ENCODE results near the gene PDE8A. TPM values are rescaled to one million over a fixed set of nuclear protein-coding genes. Genes with fewer than 3 reads are reported as not detected.

PDE8A gene
- total RNA-seq, 1 experiment from 2014 or later, result 40.0 TPM

DNA sequence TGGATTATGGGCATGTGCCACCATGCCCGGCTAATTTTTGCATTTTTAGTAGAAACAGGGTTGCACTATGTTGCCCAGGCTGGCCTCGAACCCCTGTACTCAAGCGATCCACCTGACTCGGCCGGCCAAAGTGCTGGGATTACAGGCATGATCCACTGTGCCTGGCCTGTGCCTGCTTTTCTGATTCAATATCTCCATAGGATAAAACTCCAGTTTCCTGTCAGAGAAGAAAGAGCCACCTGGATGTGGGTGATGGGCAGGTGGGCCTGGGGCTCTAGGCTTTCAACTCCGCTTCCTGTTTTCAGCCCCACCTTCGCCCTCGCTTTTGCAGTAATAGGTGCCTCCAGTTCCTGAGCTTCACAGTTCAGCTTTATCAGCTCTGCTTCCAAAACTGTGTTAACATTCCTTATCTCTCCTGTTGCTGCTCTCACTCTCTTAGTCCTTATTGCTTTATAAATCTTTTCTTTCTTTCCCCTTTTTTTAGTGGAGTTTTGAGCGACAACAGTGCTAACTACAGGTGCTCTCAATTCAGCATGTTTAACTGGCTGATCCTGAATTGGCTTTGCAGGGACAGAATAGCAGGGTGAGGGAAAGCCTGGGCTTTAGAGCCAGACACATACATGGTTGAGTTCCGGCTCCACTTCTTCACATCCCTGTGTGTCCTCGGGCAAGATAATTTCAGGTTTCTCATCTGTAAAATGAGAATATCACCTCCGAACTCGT, 21.1 kb upstream of the PDE8A start:
- no peak for ATAC-seq
- Histone ChIP-seq H3K9me3 (ENCODE audit: control insufficient read depth, insufficient read depth, low read depth, low read length) (no peaks in the 10 kb centered on the region), H3K27ac (ENCODE audit: low read length) (no peak overlapping the region), H3K36me3 (ENCODE audit: control insufficient read depth, insufficient read depth, low read length) (no peaks in the 10 kb centered on the region), H3K4me3 (ENCODE audit: low read depth in 2 of 2, low read length in 2 of 2) (no peak overlapping the region), H3K27me3 (ENCODE audit: control insufficient read depth, insufficient read depth, low read length) (no peaks in the 10 kb centered on the region), H3K4me1 (ENCODE audit: control insufficient read depth, insufficient read depth, low read length) (peaks cover 3% of the 10 kb centered on the region; the same call in 1 of the 2 replicates)
- ChIA-PET CTCF (interaction anchor here (0.6 kb wide), 1 partner anchor 9 kb away, joined by 3 read pairs; no protein-coding TSS in a partner anchor), POLR2A (no interaction called here)
- in situ Hi-C loops (cut with HindIII; ENCODE audit: low pct_unique_long_range_greater_than_20kb, low sequenced_read_pairs), result no loop called here
- TF ChIP-seq POLR2AphosphoS5 (IDR thresholded peaks at IDR 0.05; ENCODE audit: low read depth, low read length) (no peak), SIN3A (IDR thresholded peaks at IDR 0.05; ENCODE audit: borderline replicate concordance, insufficient read depth, low read depth, low read length) (no peak), TCF7L2 (IDR thresholded peaks at IDR 0.05; ENCODE audit: low read depth, low read length) (no peak)
- TF ChIP-seq, protein P1, sequence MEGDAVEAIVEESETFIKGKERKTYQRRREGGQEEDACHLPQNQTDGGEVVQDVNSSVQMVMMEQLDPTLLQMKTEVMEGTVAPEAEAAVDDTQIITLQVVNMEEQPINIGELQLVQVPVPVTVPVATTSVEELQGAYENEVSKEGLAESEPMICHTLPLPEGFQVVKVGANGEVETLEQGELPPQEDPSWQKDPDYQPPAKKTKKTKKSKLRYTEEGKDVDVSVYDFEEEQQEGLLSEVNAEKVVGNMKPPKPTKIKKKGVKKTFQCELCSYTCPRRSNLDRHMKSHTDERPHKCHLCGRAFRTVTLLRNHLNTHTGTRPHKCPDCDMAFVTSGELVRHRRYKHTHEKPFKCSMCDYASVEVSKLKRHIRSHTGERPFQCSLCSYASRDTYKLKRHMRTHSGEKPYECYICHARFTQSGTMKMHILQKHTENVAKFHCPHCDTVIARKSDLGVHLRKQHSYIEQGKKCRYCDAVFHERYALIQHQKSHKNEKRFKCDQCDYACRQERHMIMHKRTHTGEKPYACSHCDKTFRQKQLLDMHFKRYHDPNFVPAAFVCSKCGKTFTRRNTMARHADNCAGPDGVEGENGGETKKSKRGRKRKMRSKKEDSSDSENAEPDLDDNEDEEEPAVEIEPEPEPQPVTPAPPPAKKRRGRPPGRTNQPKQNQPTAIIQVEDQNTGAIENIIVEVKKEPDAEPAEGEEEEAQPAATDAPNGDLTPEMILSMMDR (IDR thresholded peaks at IDR 0.05), result no peak
- TF ChIP-seq, protein P2, sequence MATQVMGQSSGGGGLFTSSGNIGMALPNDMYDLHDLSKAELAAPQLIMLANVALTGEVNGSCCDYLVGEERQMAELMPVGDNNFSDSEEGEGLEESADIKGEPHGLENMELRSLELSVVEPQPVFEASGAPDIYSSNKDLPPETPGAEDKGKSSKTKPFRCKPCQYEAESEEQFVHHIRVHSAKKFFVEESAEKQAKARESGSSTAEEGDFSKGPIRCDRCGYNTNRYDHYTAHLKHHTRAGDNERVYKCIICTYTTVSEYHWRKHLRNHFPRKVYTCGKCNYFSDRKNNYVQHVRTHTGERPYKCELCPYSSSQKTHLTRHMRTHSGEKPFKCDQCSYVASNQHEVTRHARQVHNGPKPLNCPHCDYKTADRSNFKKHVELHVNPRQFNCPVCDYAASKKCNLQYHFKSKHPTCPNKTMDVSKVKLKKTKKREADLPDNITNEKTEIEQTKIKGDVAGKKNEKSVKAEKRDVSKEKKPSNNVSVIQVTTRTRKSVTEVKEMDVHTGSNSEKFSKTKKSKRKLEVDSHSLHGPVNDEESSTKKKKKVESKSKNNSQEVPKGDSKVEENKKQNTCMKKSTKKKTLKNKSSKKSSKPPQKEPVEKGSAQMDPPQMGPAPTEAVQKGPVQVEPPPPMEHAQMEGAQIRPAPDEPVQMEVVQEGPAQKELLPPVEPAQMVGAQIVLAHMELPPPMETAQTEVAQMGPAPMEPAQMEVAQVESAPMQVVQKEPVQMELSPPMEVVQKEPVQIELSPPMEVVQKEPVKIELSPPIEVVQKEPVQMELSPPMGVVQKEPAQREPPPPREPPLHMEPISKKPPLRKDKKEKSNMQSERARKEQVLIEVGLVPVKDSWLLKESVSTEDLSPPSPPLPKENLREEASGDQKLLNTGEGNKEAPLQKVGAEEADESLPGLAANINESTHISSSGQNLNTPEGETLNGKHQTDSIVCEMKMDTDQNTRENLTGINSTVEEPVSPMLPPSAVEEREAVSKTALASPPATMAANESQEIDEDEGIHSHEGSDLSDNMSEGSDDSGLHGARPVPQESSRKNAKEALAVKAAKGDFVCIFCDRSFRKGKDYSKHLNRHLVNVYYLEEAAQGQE (IDR thresholded peaks at IDR 0.05; ENCODE audit: insufficient read depth in 1 of 2, low read depth in 2 of 2, low read length in 1 of 2), result no peak
- intact Hi-C loops (cut with micrococcal nuclease; ENCODE audit: unreplicated experiment), result no loop called here
- no peak for DNase-seq (ENCODE audit: low read depth, low spot score)
- BruUV-seq (replicated peaks), result no TSS peak

DNA sequence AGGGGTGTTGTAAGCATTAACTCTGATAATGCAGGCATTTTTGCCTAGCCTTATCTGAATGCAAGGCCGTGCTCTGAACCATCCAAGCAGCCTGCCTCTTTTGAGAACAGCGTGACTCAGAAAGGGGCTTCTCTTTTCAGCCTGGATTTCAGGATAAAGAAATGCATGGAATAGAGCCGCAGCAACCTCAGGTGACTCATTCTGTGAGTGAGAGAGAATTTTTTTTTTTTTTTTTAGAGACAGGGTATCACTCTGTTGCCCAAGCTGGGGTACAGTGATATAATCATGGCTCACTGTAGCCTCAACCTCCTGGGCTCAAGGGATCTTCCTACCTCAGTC, 20.6 kb upstream of the PDE8A start:
- intact Hi-C loops (cut with micrococcal nuclease; ENCODE audit: unreplicated experiment), result no loop called here
- Histone ChIP-seq H3K9me3 (ENCODE audit: control insufficient read depth, insufficient read depth, low read depth, low read length) (no peaks in the 10 kb centered on the region), H3K4me1 (ENCODE audit: control insufficient read depth, insufficient read depth, low read length) (no peaks in the 10 kb centered on the region), H3K27me3 (ENCODE audit: control insufficient read depth, insufficient read depth, low read length) (no peaks in the 10 kb centered on the region), H3K27ac (ENCODE audit: low read length) (no peak overlapping the region), H3K4me3 (ENCODE audit: low read depth in 2 of 2, low read length in 2 of 2) (no peak overlapping the region), H3K36me3 (ENCODE audit: control insufficient read depth, insufficient read depth, low read length) (no peaks in the 10 kb centered on the region)
- DNase-seq (ENCODE audit: low read depth, low spot score) (no peak), ATAC-seq (no peak)
- no TSS peak for BruUV-seq (replicated peaks)
- in situ Hi-C loops (cut with HindIII; ENCODE audit: low pct_unique_long_range_greater_than_20kb, low sequenced_read_pairs), result no loop called here
- TF ChIP-seq SIN3A (IDR thresholded peaks at IDR 0.05; ENCODE audit: borderline replicate concordance, insufficient read depth, low read depth, low read length) (no peak), TCF7L2 (IDR thresholded peaks at IDR 0.05; ENCODE audit: low read depth, low read length) (no peak), POLR2AphosphoS5 (IDR thresholded peaks at IDR 0.05; ENCODE audit: low read depth, low read length) (no peak)
- TF ChIP-seq, protein P1 (IDR thresholded peaks at IDR 0.05), result no peak
- TF ChIP-seq, protein P2 (IDR thresholded peaks at IDR 0.05; ENCODE audit: insufficient read depth in 1 of 2, low read depth in 2 of 2, low read length in 1 of 2), result no peak
- POLR2A ChIA-PET, result no interaction called here
- CTCF ChIA-PET, result interaction anchor here (0.6 kb wide), 1 partner anchor 10 kb away, joined by 3 read pairs; no protein-coding TSS in a partner anchor
